K562 (cell line): Measurements from ENCODE around the gene FIBP. TPM values are rescaled to one million over a fixed set of nuclear protein-coding genes. Genes with fewer than 3 reads are reported as not detected.

ENCODE experiments used
- FOXA1 ChIP-seq: fragments of 450-650 bp; IDR thresholded peaks from 2 replicates; pipeline ENCODE4 v1.6.1; 2016; ENCODE audit warnings: mild to moderate bottlenecking, borderline replicate concordance
- L3MBTL2 ChIP-seq: fragments of 450-650 bp; IDR thresholded peaks from 2 replicates; pipeline ENCODE4 v1.6.1; 2016; ENCODE audit warnings: mild to moderate bottlenecking, moderate library complexity
- MCM5 ChIP-seq: fragments of 450-650 bp; IDR thresholded peaks from 2 replicates; pipeline ENCODE4 v1.6.1; 2016; ENCODE audit warnings: low read depth
- MLLT1 ChIP-seq, 2 experiments: fragments of 450-650 bp; IDR thresholded peaks; 2 replicates each; pipeline ENCODE4 v1.6.1; 2016
- NFE2 ChIP-seq: IDR thresholded peaks from 2 replicates; pipeline ENCODE4 v1.6.1; 2014; ENCODE audit warnings: antibody characterized with exemption, low read depth
- POU5F1 ChIP-seq: fragments of 150-350 bp; IDR thresholded peaks from 2 replicates; pipeline ENCODE4 v1.6.1; 2014; ENCODE audit warnings: borderline replicate concordance, low read length, low read depth, mild to moderate bottlenecking; ENCODE audit not compliant: partially characterized antibody
- PTTG1 ChIP-seq: fragments of 450-650 bp; IDR thresholded peaks from 2 replicates; pipeline ENCODE4 v1.6.1; 2016; ENCODE audit warnings: low read depth, mild to moderate bottlenecking, missing genetic modification characterization, missing compliant biosample characterization
- SETDB1 ChIP-seq: IDR thresholded peaks from one replicate; pipeline ENCODE4 v1.6.1; 2012; ENCODE audit warnings: low read length, control low read depth, inconsistent platforms
- SMAD2 ChIP-seq: fragments of 150-350 bp; IDR thresholded peaks from 2 replicates; pipeline ENCODE4 v1.6.1; 2014; ENCODE audit warnings: low read depth, mild to moderate bottlenecking, low read length
- TAF1 ChIP-seq: IDR thresholded peaks from 2 replicates; pipeline ENCODE4 v1.6.1; 2011; ENCODE audit warnings: mild to moderate bottlenecking, low read length, moderate library complexity; ENCODE audit not compliant: insufficient read depth, control insufficient read depth, severe bottlenecking; ENCODE audit errors: extremely low read depth
- U2AF1 ChIP-seq: fragments of 200-400 bp; formaldehyde crosslinking; optimal IDR thresholded peaks from 2 replicates; pipeline ENCODE3; 2017; ENCODE audit warnings: mild to moderate bottlenecking, low read depth, low read length, moderate library complexity
- XRCC3 ChIP-seq: fragments of 450-650 bp; IDR thresholded peaks from 2 replicates; pipeline ENCODE4 v1.6.1; 2017; ENCODE audit warnings: mild to moderate bottlenecking, moderate library complexity
- ZBTB7A ChIP-seq: IDR thresholded peaks from 2 replicates; pipeline ENCODE4 v1.6.1; 2011; ENCODE audit warnings: low read depth, mild to moderate bottlenecking, low read length, moderate library complexity, borderline replicate concordance; ENCODE audit not compliant: control insufficient read depth
- ZNF184 ChIP-seq: sonication (generic); formaldehyde crosslinking; IDR thresholded peaks from 2 replicates; pipeline ENCODE4 v1.5.0; 2020; ENCODE audit warnings: missing genetic modification reagents
- ZNF324 ChIP-seq: fragments of 250-450 bp; sonication (Bioruptor Pico); IDR thresholded peaks from 2 replicates; pipeline ENCODE4 v1.4.0; 2020; ENCODE audit warnings: mild to moderate bottlenecking
- ZNF780A ChIP-seq: fragments of 250-450 bp; sonication (Bioruptor Pico); IDR thresholded peaks from 2 replicates; pipeline ENCODE4 v1.5.0; 2021; ENCODE audit warnings: mild to moderate bottlenecking
- polyA plus RNA-seq, 8 experiments: library from polyadenylated mRNA; depleted of rRNA in 4 of 8; stranded (reverse) in 5 of 8; unstranded in 3 of 8; fragments of >200 nt; fragmentation: Nextera tagmentation in 2 of 8; fragmentation: Illumina TruSeq in 1 of 8; extraction: Ambion mirVana in 2 of 8; extraction: Trizol in 1 of 8; gene quantifications; 2 replicates each; pipeline versions ENCODE4 v1.2.1 to v1.2.3, GENCODE V29; 2011 to 2014; ENCODE audit warnings: inconsistent platforms in 1 of 8, missing spikeins in 1 of 8
- total RNA-seq, 7 experiments: library from RNA; depleted of rRNA in 6 of 7; stranded (reverse); fragments of >200 nt in 6 of 7; fragmentation: Illumina TruSeq in 2 of 7; extraction: Trizol in 2 of 7; gene quantifications; 2 replicates each; pipeline versions ENCODE4 v1.2.1 to v1.2.3, GENCODE V29; 2011 to 2021; ENCODE audit warnings: low replicate concordance in 1 of 7
- TF ChIP-seq, protein P1 (sequence below), 2 experiments: fragments of 450-650 bp; IDR thresholded peaks; 2 replicates each; pipeline ENCODE4 v1.6.1; 2018; ENCODE audit warnings: mild to moderate bottlenecking in 2 of 2, low read depth in 1 of 2; ENCODE audit not compliant: partially characterized antibody in 2 of 2
- TF ChIP-seq, protein P2 (sequence below): fragments of 250-450 bp; sonication (Bioruptor Pico); IDR thresholded peaks from 2 replicates; pipeline ENCODE4 v1.8.0; 2021; ENCODE audit warnings: moderate library complexity, mild to moderate bottlenecking, inconsistent platforms
- TF ChIP-seq, protein P3 (sequence below): fragments of 250-450 bp; sonication (Bioruptor Pico); IDR thresholded peaks from 2 replicates; pipeline ENCODE4 v1.8.0; 2021; ENCODE audit warnings: moderate library complexity, mild to moderate bottlenecking, inconsistent platforms

Gene FIBP
- total and polyA plus RNA-seq, 9 of the 15 experiments (the other 6 are each of a cell fraction or from before 2014, with no cell fraction given), result 41.2 to 79.2 (median 48.6) TPM

DNA sequence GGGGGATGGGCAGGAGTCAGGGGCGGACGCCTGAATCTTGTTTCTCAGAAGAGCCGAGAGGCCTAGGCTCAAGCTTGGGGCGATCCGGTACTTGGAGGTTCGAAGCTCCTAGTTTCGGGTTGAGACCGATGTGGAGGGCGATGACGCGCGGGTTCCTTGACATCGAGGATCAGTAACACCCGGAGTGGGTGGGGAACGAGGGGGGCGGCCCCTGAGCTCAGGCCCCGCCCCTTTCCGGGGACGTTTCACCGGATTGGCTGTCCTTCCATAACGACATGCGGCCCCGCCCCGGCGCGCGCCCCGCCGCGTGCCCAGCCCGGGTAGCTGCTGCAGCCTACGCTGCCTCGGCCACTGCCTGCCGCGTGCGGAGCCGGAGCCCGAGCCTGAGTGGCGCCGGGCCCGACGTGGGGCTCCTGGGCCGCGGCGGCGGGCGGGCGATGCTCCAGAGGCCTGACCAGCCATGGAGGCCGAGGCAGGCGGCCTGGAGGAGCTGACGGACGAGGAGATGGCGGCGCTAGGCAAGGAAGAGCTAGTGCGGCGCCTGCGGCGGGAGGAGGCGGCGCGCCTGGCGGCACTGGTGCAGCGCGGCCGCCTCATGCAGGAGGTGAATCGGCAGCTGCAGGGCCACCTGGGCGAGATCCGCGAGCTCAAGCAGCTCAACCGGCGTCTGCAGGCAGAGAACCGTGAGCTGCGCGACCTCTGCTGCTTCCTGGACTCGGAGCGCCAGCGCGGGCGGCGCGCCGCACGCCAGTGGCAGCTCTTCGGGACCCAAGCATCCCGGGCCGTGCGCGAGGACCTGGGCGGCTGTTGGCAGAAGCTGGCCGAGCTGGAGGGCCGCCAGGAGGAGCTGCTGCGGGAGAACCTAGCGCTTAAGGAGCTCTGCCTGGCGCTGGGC lies 2.3 kb upstream of the FIBP start, which contains the start of gene CCDC85B (continued):
- no peak for TF ChIP-seq PTTG1
- TF ChIP-seq ZNF324 (CRISPR knock-in tag), result no peak
- TF ChIP-seq NFE2, result no peak
- no peak for TF ChIP-seq MLLT1 (IDR thresholded peaks at IDR 0.05)
- no peak for TF ChIP-seq POU5F1
- TF ChIP-seq, protein P1, sequence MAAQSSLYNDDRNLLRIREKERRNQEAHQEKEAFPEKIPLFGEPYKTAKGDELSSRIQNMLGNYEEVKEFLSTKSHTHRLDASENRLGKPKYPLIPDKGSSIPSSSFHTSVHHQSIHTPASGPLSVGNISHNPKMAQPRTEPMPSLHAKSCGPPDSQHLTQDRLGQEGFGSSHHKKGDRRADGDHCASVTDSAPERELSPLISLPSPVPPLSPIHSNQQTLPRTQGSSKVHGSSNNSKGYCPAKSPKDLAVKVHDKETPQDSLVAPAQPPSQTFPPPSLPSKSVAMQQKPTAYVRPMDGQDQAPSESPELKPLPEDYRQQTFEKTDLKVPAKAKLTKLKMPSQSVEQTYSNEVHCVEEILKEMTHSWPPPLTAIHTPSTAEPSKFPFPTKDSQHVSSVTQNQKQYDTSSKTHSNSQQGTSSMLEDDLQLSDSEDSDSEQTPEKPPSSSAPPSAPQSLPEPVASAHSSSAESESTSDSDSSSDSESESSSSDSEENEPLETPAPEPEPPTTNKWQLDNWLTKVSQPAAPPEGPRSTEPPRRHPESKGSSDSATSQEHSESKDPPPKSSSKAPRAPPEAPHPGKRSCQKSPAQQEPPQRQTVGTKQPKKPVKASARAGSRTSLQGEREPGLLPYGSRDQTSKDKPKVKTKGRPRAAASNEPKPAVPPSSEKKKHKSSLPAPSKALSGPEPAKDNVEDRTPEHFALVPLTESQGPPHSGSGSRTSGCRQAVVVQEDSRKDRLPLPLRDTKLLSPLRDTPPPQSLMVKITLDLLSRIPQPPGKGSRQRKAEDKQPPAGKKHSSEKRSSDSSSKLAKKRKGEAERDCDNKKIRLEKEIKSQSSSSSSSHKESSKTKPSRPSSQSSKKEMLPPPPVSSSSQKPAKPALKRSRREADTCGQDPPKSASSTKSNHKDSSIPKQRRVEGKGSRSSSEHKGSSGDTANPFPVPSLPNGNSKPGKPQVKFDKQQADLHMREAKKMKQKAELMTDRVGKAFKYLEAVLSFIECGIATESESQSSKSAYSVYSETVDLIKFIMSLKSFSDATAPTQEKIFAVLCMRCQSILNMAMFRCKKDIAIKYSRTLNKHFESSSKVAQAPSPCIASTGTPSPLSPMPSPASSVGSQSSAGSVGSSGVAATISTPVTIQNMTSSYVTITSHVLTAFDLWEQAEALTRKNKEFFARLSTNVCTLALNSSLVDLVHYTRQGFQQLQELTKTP (IDR thresholded peaks at IDR 0.05; ENCODE audit: low read depth in 1 of 2, partially characterized antibody in 2 of 2), result no peak
- peak; percentile 90 for TF ChIP-seq TAF1
- TF ChIP-seq SETDB1, result no peak
- peak; percentile 68; the same call in 1 of the 2 replicates for TF ChIP-seq ZBTB7A
- TF ChIP-seq U2AF1, result peak; percentile 84
- TF ChIP-seq, protein P2, sequence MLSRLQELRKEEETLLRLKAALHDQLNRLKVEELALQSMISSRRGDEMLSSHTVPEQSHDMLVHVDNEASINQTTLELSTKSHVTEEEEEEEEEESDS (CRISPR knock-in tag), result no peak
- TF ChIP-seq XRCC3, result no peak
- TF ChIP-seq, protein P3, sequence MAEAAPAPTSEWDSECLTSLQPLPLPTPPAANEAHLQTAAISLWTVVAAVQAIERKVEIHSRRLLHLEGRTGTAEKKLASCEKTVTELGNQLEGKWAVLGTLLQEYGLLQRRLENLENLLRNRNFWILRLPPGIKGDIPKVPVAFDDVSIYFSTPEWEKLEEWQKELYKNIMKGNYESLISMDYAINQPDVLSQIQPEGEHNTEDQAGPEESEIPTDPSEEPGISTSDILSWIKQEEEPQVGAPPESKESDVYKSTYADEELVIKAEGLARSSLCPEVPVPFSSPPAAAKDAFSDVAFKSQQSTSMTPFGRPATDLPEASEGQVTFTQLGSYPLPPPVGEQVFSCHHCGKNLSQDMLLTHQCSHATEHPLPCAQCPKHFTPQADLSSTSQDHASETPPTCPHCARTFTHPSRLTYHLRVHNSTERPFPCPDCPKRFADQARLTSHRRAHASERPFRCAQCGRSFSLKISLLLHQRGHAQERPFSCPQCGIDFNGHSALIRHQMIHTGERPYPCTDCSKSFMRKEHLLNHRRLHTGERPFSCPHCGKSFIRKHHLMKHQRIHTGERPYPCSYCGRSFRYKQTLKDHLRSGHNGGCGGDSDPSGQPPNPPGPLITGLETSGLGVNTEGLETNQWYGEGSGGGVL, result no peak
- TF ChIP-seq L3MBTL2, result peak; percentile 98
- TF ChIP-seq MCM5, result no peak
- no peak for TF ChIP-seq FOXA1
- TF ChIP-seq ZNF184 (CRISPR knock-in tag), result no peak
- TF ChIP-seq SMAD2, result no peak
- no peak for TF ChIP-seq ZNF780A (CRISPR knock-in tag)
